Astrocyte (in vitro differentiated cells and primary cell): ENCODE data around the gene ANLN. TPM values are rescaled to one million over a fixed set of nuclear protein-coding genes. Genes with fewer than 3 reads are reported as not detected.

Experiments used
- DNase-seq: peaks from one replicate; pipeline ENCODE4 v3.0.0-alpha.2; 2010; ENCODE audit warnings: low read depth
- FAIRE-seq: peaks from 2 replicates; lab custom pipeline; 2011; peaks lifted over from hg19 to GRCh38; lab: Jason Lieb, UNC
- H2AFZ ChIP-seq: 2 replicates; pipeline ENCODE4 v1.6.0; 2012; ENCODE audit warnings: low read depth, low read length, inconsistent platforms
- H3K27ac ChIP-seq: 2 replicates; pipeline ENCODE4 v1.5.1; 2011; ENCODE audit warnings: low read depth, low read length, inconsistent platforms
- H3K27me3 ChIP-seq: 2 replicates; pipeline ENCODE4 v1.6.0; 2011; ENCODE audit warnings: low read length, inconsistent platforms; ENCODE audit not compliant: insufficient read depth
- H3K36me3 ChIP-seq: 2 replicates; pipeline ENCODE4 v1.5.1; 2011; ENCODE audit warnings: low read length, inconsistent platforms; ENCODE audit not compliant: insufficient read depth
- H3K4me1 ChIP-seq: 2 replicates; pipeline ENCODE4 v1.5.1; 2011; ENCODE audit warnings: low read length, inconsistent platforms; ENCODE audit not compliant: insufficient read depth
- H3K4me2 ChIP-seq: 2 replicates; pipeline ENCODE4 v1.6.0; 2012; ENCODE audit warnings: low read length, inconsistent platforms
- H3K4me3 ChIP-seq: 2 replicates; pipeline ENCODE4 v1.5.1; 2011; ENCODE audit warnings: low read depth, mild to moderate bottlenecking, low read length, inconsistent platforms; ENCODE audit not compliant: insufficient read depth
- H3K79me2 ChIP-seq: 2 replicates; pipeline ENCODE4 v1.6.0; 2012; ENCODE audit warnings: mild to moderate bottlenecking, low read length, inconsistent platforms; ENCODE audit not compliant: insufficient read depth
- H3K9ac ChIP-seq: 2 replicates; pipeline ENCODE4 v1.6.0; 2012; ENCODE audit warnings: mild to moderate bottlenecking, low read length, inconsistent platforms
- H3K9me3 ChIP-seq: 2 replicates; pipeline ENCODE4 v1.5.1; 2012; ENCODE audit warnings: low read depth, mild to moderate bottlenecking, low read length, inconsistent platforms; ENCODE audit not compliant: insufficient read depth
- H4K20me1 ChIP-seq: 2 replicates; pipeline ENCODE4 v1.6.0; 2012; ENCODE audit warnings: low read length, inconsistent platforms; ENCODE audit not compliant: insufficient read depth
- H3K27ac Mint-ChIP-seq: one replicate; pipeline ENCODE4 v1.8.0; 2021; ENCODE audit warnings: mild to moderate bottlenecking, mixed read lengths; ENCODE audit not compliant: unreplicated experiment
- H3K27me3 Mint-ChIP-seq: one replicate; pipeline ENCODE4 v1.8.0; 2021; ENCODE audit warnings: low read depth, mixed read lengths; ENCODE audit not compliant: unreplicated experiment
- H3K36me3 Mint-ChIP-seq: one replicate; pipeline ENCODE4 v1.8.0; 2021; ENCODE audit warnings: low read depth, mixed read lengths; ENCODE audit not compliant: unreplicated experiment
- H3K4me1 Mint-ChIP-seq: one replicate; pipeline ENCODE4 v1.8.0; 2021; ENCODE audit warnings: low read depth, mixed read lengths; ENCODE audit not compliant: unreplicated experiment
- H3K4me3 Mint-ChIP-seq: one replicate; pipeline ENCODE4 v1.8.0; 2021; ENCODE audit warnings: mild to moderate bottlenecking, moderate library complexity, mixed read lengths; ENCODE audit not compliant: unreplicated experiment
- H3K9me3 Mint-ChIP-seq: one replicate; pipeline ENCODE4 v1.8.0; 2021; ENCODE audit warnings: mild to moderate bottlenecking, mixed read lengths; ENCODE audit not compliant: unreplicated experiment
- EZH2 ChIP-seq: IDR thresholded peaks from 2 replicates; pipeline ENCODE4 v1.6.1; 2012; ENCODE audit warnings: mild to moderate bottlenecking, low read length, inconsistent platforms; ENCODE audit not compliant: insufficient read depth
- total RNA-seq: library from RNA; stranded (reverse); gene quantifications from 2 replicates; pipeline ENCODE4 v1.2.1, GENCODE V29; 2021
- TF ChIP-seq, protein P1 (sequence below): IDR thresholded peaks from 2 replicates; pipeline ENCODE4 v1.5.1; 2011; ENCODE audit warnings: low read depth, mild to moderate bottlenecking, inconsistent platforms, low read length, moderate library complexity; ENCODE audit not compliant: insufficient read depth

ANLN gene
- total RNA-seq, 1 donor from 2014 or later = 20.4 TPM

DNA sequence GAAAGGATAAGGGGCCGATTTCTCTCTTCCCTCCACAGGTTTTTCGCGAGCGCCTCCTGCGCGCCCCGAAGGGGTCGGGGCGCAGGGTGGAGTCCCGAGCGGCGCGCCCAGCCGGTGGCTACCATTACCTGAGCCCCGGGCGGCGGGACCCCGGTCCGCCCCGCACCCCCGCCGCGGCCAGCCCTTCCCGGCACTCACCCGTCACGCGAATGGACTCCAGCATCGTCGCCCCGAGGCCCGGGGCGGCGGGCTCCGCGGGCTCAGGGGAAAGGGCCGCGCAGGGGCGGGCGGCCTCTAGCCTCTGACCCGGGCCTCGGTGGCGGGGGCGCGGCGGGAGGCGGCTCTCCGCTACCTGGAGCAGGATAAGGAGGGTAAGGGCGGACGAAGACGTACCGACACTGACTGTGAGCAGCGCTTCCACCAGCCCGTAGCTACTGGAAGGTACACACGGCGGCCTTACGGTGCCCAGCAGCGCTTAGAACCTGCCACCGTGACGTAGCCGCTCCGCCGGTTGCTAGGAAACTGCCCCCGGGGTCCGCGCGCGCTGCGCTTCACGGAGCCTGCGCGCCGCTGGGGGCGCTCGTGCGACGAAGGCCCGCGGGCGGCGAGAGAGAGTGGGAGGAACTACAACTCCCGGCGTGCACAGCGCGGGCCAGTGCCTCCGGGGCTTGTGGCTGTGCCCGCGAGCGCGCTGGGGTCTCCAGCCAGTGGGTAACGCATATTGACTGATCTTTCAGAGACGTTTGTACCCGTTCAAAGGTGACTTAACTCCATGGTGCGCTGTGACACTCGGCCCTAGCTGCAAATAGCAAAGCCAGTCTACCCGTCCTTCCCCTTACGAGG is 22.7 kb upstream of the ANLN start:
- H3K27ac Mint-ChIP-seq = peak overlapping the region; percentile 50
- H3K36me3 Mint-ChIP-seq = no peaks in the 10 kb centered on the region
- Histone ChIP-seq H4K20me1 (no peaks in the 10 kb centered on the region), H2AFZ (peak overlapping the region; percentile 84), H3K27me3 (no peaks in the 10 kb centered on the region), H3K4me3 (peak overlapping the region; percentile 73), H3K4me1 (peaks cover 3% of the 10 kb centered on the region), H3K4me2 (peak overlapping the region; percentile 84), H3K9ac (peak overlapping the region; percentile 83), H3K79me2 (no peaks in the 10 kb centered on the region), H3K9me3 (no peaks in the 10 kb centered on the region), H3K36me3 (no peaks in the 10 kb centered on the region), H3K27ac (peak overlapping the region; percentile 27)
- DNase-seq = peak; percentile 58
- no peaks in the 10 kb centered on the region for H3K9me3 Mint-ChIP-seq
- H3K4me3 Mint-ChIP-seq = peak overlapping the region; percentile 91
- H3K27me3 Mint-ChIP-seq = peaks cover 6% of the 10 kb centered on the region
- no peaks in the 10 kb centered on the region for H3K4me1 Mint-ChIP-seq
- TF ChIP-seq, protein P1, sequence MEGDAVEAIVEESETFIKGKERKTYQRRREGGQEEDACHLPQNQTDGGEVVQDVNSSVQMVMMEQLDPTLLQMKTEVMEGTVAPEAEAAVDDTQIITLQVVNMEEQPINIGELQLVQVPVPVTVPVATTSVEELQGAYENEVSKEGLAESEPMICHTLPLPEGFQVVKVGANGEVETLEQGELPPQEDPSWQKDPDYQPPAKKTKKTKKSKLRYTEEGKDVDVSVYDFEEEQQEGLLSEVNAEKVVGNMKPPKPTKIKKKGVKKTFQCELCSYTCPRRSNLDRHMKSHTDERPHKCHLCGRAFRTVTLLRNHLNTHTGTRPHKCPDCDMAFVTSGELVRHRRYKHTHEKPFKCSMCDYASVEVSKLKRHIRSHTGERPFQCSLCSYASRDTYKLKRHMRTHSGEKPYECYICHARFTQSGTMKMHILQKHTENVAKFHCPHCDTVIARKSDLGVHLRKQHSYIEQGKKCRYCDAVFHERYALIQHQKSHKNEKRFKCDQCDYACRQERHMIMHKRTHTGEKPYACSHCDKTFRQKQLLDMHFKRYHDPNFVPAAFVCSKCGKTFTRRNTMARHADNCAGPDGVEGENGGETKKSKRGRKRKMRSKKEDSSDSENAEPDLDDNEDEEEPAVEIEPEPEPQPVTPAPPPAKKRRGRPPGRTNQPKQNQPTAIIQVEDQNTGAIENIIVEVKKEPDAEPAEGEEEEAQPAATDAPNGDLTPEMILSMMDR = peak; percentile 69
- TF ChIP-seq EZH2 = no peak
- FAIRE-seq = no peak

DNA sequence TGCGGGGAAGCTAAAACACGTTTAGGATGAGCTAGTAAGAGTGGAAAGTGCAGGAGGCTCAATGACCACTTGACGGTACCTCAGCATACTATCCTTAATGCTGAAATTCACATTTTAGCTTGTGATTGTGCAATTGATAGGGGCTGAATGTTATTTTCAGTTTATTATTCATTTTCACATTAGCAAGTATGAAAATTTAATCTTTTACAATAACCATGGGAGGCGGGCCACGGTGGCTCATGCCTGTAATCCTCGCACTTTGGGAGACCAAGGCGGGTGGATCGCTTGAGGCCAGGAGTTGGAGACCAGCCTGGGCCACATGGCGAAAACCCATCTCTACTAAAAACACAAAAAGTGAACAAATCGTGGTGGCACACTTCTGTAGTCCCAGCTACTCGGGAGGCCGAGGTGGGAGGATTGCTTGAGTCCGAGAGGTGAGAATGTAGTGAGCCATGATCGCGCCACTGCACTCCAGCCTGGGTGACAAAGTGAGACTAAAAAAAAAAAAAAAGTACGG is 22.0 kb upstream of the ANLN start:
- no peak for DNase-seq
- Histone ChIP-seq H3K79me2 (no peaks in the 10 kb centered on the region), H3K27me3 (no peaks in the 10 kb centered on the region), H4K20me1 (no peaks in the 10 kb centered on the region), H3K4me1 (peaks cover 3% of the 10 kb centered on the region), H3K4me3 (peak overlapping the region; percentile 73), H3K27ac (no peak overlapping the region), H2AFZ (peak overlapping the region; percentile 84), H3K9me3 (no peaks in the 10 kb centered on the region), H3K9ac (peak overlapping the region; percentile 83), H3K4me2 (peak overlapping the region; percentile 84), H3K36me3 (no peaks in the 10 kb centered on the region)
- Mint-ChIP-seq H3K27ac (no peak overlapping the region), H3K4me1 (no peaks in the 10 kb centered on the region), H3K9me3 (no peaks in the 10 kb centered on the region), H3K27me3 (peaks cover 6% of the 10 kb centered on the region), H3K4me3 (peak overlapping the region; percentile 91), H3K36me3 (no peaks in the 10 kb centered on the region)
- TF ChIP-seq, protein P1 = no peak
- no peak for TF ChIP-seq EZH2
- FAIRE-seq = no peak

DNA sequence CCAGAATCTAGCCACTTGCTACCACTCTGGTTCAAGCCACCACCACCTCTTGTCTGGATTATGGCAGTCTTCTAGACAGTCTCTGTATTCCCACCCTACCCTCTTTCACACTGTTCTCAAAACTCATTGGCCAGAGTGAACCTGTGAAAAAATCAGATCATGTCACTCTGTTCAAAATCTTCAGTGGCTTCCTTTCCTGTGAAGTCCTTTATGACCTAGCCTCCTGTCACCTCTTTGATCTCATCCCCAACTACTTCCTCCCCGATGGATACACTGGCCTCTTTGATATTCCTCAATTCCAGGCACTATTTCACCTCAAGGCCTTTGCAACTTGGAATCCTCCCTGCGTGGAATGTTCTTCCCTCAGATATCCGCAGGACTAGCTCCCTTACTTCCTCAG is 21.2 kb upstream of the ANLN start:
- Histone ChIP-seq H3K9me3 (no peaks in the 10 kb centered on the region), H3K4me1 (peaks cover 3% of the 10 kb centered on the region), H3K9ac (no peak overlapping the region), H3K27me3 (no peaks in the 10 kb centered on the region), H4K20me1 (no peaks in the 10 kb centered on the region), H2AFZ (no peak overlapping the region), H3K27ac (no peak overlapping the region), H3K79me2 (no peaks in the 10 kb centered on the region), H3K4me3 (no peak overlapping the region), H3K4me2 (no peak overlapping the region), H3K36me3 (no peaks in the 10 kb centered on the region)
- no peak overlapping the region for H3K4me3 Mint-ChIP-seq
- H3K27me3 Mint-ChIP-seq = peaks cover 6% of the 10 kb centered on the region
- FAIRE-seq (no peak), DNase-seq (no peak)
- H3K36me3 Mint-ChIP-seq = no peaks in the 10 kb centered on the region
- no peak overlapping the region for H3K27ac Mint-ChIP-seq
- TF ChIP-seq EZH2 = no peak
- TF ChIP-seq, protein P1 = no peak
- H3K9me3 Mint-ChIP-seq = no peaks in the 10 kb centered on the region
- H3K4me1 Mint-ChIP-seq = no peaks in the 10 kb centered on the region
